Caco-2 (cell line): Measurements from ENCODE around the gene PLAC8L1. TPM values are rescaled to one million over a fixed set of nuclear protein-coding genes. Genes with fewer than 3 reads are reported as not detected.

Experiments used
- BruUV-seq: library from RNA; stranded (reverse); fragments of 400-500 nt; replicated peaks from 2 replicates; lab custom pipeline; 2021; lab: Mats Ljungman, UMichigan
- CTCF ChIA-PET: fragments of 300-600 bp; sonication (Branson Sonifier 250); formaldehyde crosslinking; loops from one replicate; lab custom pipeline; 2022; ENCODE audit warnings: antibody characterized with exemption; lab: Charles Lee
- POLR2A ChIA-PET: fragments of 300-600 bp; sonication (Branson Sonifier 250); formaldehyde crosslinking; loops from one replicate; lab custom pipeline; 2022; ENCODE audit warnings: antibody characterized with exemption; lab: Charles Lee
- DNase-seq, 2 experiments: peaks; one replicate each; pipeline versions ENCODE4 v3.0.0 to v3.0.0-alpha.2; 2020 to 2022
- H3K27me3 ChIP-seq: replicated peaks from 2 replicates; pipeline ENCODE4 v1.6.0; 2011; ENCODE audit warnings: low read length; ENCODE audit not compliant: control insufficient read depth, insufficient read depth
- H3K36me3 ChIP-seq: 2 replicates; pipeline ENCODE4 v1.5.1; 2011; ENCODE audit warnings: low read length; ENCODE audit not compliant: control insufficient read depth, insufficient read depth
- H3K4me1 ChIP-seq: fragments of 250-450 bp; sonication (Bioruptor Pico); 2 replicates; pipeline ENCODE4 v1.5.1; 2020; ENCODE audit warnings: mild to moderate bottlenecking
- H3K4me3 ChIP-seq: 2 replicates; pipeline ENCODE4 v1.5.1; 2011; ENCODE audit warnings: low read depth, mild to moderate bottlenecking, control low read depth, low read length
- H3K9me3 ChIP-seq: fragments of 250-450 bp; sonication (Bioruptor Pico); 2 replicates; pipeline ENCODE4 v1.5.1; 2020; ENCODE audit warnings: mild to moderate bottlenecking, moderate library complexity
- H3K27ac Mint-ChIP-seq: one replicate; pipeline ENCODE4 v1.8.0; 2022; ENCODE audit warnings: mixed read lengths; ENCODE audit not compliant: unreplicated experiment
- H3K27me3 Mint-ChIP-seq: one replicate; pipeline ENCODE4 v1.8.0; 2022; ENCODE audit warnings: mixed read lengths; ENCODE audit not compliant: insufficient read depth, unreplicated experiment
- H3K36me3 Mint-ChIP-seq: one replicate; pipeline ENCODE4 v1.8.0; 2022; ENCODE audit warnings: mild to moderate bottlenecking, mixed read lengths; ENCODE audit not compliant: insufficient read depth, unreplicated experiment
- H3K4me1 Mint-ChIP-seq: one replicate; pipeline ENCODE4 v1.8.0; 2022; ENCODE audit warnings: low read depth, mixed read lengths; ENCODE audit not compliant: unreplicated experiment
- H3K4me3 Mint-ChIP-seq: one replicate; pipeline ENCODE4 v1.8.0; 2022; ENCODE audit warnings: mild to moderate bottlenecking, moderate library complexity, mixed read lengths; ENCODE audit not compliant: unreplicated experiment
- H3K9me3 Mint-ChIP-seq: one replicate; pipeline ENCODE4 v1.8.0; 2022; ENCODE audit warnings: mixed read lengths; ENCODE audit not compliant: unreplicated experiment
- CTCF ChIP-seq, 2 experiments: fragments of 200-600 bp in 1 of 2; IDR thresholded peaks; 1 replicate in 1 of 2; 2 replicates in 1 of 2; pipeline versions ENCODE4 v1.5.1 to v1.8.0; 2011 to 2022; ENCODE audit warnings: antibody characterized with exemption in 1 of 2, control low read depth in 1 of 2, inconsistent platforms in 1 of 2, low read depth in 1 of 2, low read length in 1 of 2, mild to moderate bottlenecking in 1 of 2, moderate library complexity in 1 of 2; ENCODE audit not compliant: insufficient read depth in 1 of 2, severe bottlenecking in 1 of 2, unreplicated experiment in 1 of 2
- intact Hi-C: fragments of 100-400 bp; cut with micrococcal nuclease; formaldehyde crosslinking; loops from one replicate; pipeline ENCODE4 v1.10.0; 2022; ENCODE audit not compliant: unreplicated experiment
- total RNA-seq: library from RNA; stranded (reverse); gene quantifications from 2 replicates; pipeline ENCODE4 v1.2.3, GENCODE V29; 2022

The PLAC8L1 gene
- total RNA-seq, 1 experiment from 2014 or later, result 1.0 TPM

- CTCF ChIA-PET, result no interaction called here
- H3K27ac Mint-ChIP-seq, result no peak overlapping the region
- no peak overlapping the region for H3K4me3 Mint-ChIP-seq
- Histone ChIP-seq H3K9me3 (no peaks in the 10 kb centered on the region), H3K27me3 (no peaks in the 10 kb centered on the region), H3K36me3 (no peaks in the 10 kb centered on the region; the same call in none of the 2 replicates), H3K4me1 (no peaks in the 10 kb centered on the region), H3K4me3 (no peak overlapping the region)
- no peaks in the 10 kb centered on the region for H3K27me3 Mint-ChIP-seq
- H3K36me3 Mint-ChIP-seq, result peaks cover 48% of the 10 kb centered on the region
- no peak for TF ChIP-seq CTCF (IDR thresholded peaks at IDR 0.05; ENCODE audit: insufficient read depth in 1 of 2, low read depth in 1 of 2, low read length in 1 of 2, severe bottlenecking in 1 of 2, unreplicated experiment in 1 of 2)
- H3K4me1 Mint-ChIP-seq, result no peaks in the 10 kb centered on the region
- intact Hi-C loops, result no loop called here
- no TSS peak for BruUV-seq
- DNase-seq, result no peak
- POLR2A ChIA-PET, result no interaction called here
- no peaks in the 10 kb centered on the region for H3K9me3 Mint-ChIP-seq
Observed at GRCh38 chr5:146055432-146055831, 49.9 kb downstream of the PLAC8L1 start.

GRCh38 chr5:146052780-146053179, 52.6 kb downstream of the PLAC8L1 start:
- ChIA-PET POLR2A (no interaction called here), CTCF (no interaction called here)
- Mint-ChIP-seq H3K4me1 (peaks cover 20% of the 10 kb centered on the region), H3K9me3 (no peaks in the 10 kb centered on the region), H3K4me3 (no peak overlapping the region), H3K27me3 (no peaks in the 10 kb centered on the region), H3K27ac (no peak overlapping the region), H3K36me3 (peaks cover 69% of the 10 kb centered on the region)
- no peak overlapping the region for H3K4me3 ChIP-seq
- H3K27me3 ChIP-seq, result no peaks in the 10 kb centered on the region
- peaks cover 6% of the 10 kb centered on the region for H3K4me1 ChIP-seq
- no TSS peak for BruUV-seq
- peak; percentile 48 to 59 for TF ChIP-seq CTCF (IDR thresholded peaks at IDR 0.05; ENCODE audit: insufficient read depth in 1 of 2, low read depth in 1 of 2, low read length in 1 of 2, severe bottlenecking in 1 of 2, unreplicated experiment in 1 of 2)
- intact Hi-C loops, result loop anchor here (2.0 kb wide), 1 partner anchor 356 kb away; no protein-coding TSS in a partner anchor
- H3K9me3 ChIP-seq, result no peaks in the 10 kb centered on the region
- peak in 1 of 2 experiments; percentile 36 for DNase-seq
- H3K36me3 ChIP-seq, result peaks cover 7% of the 10 kb centered on the region

- no peaks in the 10 kb centered on the region for H3K27me3 ChIP-seq
- H3K36me3 ChIP-seq, result peaks cover 7% of the 10 kb centered on the region
- peaks cover 66% of the 10 kb centered on the region for H3K36me3 Mint-ChIP-seq
- peaks cover 17% of the 10 kb centered on the region for H3K4me1 ChIP-seq
- H3K27ac Mint-ChIP-seq, result no peak overlapping the region
- intact Hi-C loops, result loop anchor here (2.0 kb wide), 1 partner anchor 355 kb away; no protein-coding TSS in a partner anchor
- ChIA-PET CTCF (no interaction called here), POLR2A (no interaction called here)
- H3K9me3 ChIP-seq, result no peaks in the 10 kb centered on the region
- no peaks in the 10 kb centered on the region for H3K9me3 Mint-ChIP-seq
- H3K27me3 Mint-ChIP-seq, result no peaks in the 10 kb centered on the region
- no peak overlapping the region for H3K4me3 ChIP-seq
- no peak for TF ChIP-seq CTCF (IDR thresholded peaks at IDR 0.05; ENCODE audit: insufficient read depth in 1 of 2, low read depth in 1 of 2, low read length in 1 of 2, severe bottlenecking in 1 of 2, unreplicated experiment in 1 of 2)
- no peak overlapping the region for H3K4me3 Mint-ChIP-seq
- DNase-seq, result no peak
- BruUV-seq, result TSS peak; percentile 9
- H3K4me1 Mint-ChIP-seq, result peaks cover 31% of the 10 kb centered on the region
Observed at GRCh38 chr5:146051678-146052077, 53.7 kb downstream of the PLAC8L1 start.
